GM19452 (cell line): ENCODE measurements around the gene PRKAG2.
"Not testable (repeated sequence)": the region's sequence is repeated elsewhere in the genome, so short reads cannot be mapped to it uniquely, and the experiment has no call there.

Experiments used
- ATAC-seq: cut with Tn5 transposase; IDR thresholded peaks from one replicate; pipeline ENCODE4 v1.9.1; 2021; ENCODE audit not compliant: unreplicated experiment

The PRKAG2 gene

DNA sequence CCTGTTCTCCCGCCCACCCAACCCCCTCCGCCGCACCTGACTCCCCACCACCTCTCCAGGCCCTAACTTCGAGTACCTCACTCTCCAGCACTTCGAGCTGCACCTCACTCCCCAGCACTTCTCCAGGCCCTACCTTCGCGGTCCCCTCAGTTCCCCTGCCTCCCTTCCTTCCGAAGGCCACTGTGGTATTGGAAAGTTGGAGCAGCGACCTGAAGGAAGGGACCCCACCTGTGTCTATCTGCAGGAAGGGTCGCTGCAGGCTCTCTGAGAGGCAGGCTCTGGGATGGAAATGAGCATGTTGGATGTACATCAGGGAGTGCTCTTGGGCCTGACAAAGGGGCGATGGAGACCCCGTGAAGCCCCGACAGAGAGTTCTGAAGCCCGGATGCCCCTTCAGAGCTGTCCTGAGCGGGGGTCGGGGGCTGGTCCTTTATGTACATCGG, 122.2 kb downstream of the PRKAG2 start:
- ATAC-seq = no peak

DNA sequence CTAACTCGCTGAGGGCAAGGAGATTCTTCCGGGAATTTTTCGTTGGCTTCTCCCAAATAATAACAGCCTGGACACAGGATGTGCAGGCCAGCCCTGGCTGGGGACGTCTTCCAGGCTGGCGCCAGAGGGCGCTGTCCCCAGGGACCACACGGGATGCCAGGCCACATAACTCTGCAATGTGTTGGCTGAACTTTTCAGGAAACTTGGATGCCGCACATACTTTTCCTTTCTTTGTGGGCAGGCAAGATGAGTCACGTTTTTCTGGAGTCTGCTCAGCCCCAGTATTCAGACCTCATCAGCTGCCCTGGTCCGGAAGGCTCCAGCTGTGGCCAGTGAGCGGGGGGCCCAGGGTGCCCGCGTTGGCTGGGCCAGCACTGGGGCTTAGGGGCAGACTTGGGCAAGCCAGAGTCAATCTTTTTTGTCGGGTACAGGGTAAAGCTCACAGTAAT, 122.7 kb downstream of the PRKAG2 start:
- no peak for ATAC-seq

DNA sequence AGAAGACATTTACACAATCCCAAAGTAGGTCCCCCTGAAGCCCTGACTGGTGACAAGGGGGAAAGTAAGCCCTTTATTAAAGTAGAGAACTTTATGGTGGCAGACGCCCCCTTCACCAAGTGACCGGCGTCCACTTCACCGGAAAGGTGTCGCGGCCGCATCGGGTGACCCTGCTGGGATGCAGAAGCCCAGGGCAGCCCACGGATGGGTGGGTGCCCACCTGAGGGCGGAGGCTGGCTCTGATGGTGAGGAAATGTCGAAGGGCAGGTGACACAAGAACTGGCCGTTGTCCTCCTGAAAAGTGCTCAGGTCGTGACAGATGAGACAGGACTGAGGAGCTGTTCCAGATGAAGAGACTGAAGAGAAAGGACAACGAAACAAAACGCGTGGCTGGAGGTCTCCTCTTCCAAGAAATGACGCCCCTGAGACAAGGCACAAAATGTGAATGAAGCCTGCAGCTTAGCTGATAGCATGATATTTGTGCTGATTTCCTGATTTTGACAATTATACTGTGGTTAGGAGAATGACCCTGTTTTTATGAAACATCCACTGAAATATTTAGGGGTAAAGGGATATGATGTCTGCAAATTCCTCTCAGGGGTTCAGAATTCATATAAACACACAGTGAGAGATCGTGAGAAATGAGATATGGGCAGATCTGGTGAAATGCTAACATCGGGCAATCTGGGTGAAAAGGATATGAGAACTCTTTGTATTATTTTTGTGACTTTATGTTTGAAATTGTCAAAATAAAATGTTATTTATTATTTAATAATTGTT, 123.9 kb downstream of the PRKAG2 start:
- ATAC-seq = no peak

DNA sequence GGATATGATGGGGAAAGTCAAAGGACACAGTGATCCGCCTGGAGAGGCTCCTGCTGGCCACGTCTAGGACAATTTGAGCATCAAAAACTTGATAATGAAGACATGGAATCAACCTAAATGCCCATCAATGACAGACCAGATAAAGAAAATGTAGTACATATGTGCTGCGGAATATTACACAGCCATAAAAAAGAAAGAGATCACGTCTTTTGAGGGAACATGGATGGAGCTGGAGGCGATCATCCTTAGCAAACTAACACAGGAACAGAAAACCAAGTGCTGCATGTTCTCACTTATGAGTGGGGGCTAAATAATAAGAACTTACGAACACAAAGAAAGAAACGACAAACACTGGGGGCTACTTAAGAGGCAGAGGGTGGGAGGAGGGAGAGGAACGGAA, 124.9 kb downstream of the PRKAG2 start:
- no peak for ATAC-seq

DNA sequence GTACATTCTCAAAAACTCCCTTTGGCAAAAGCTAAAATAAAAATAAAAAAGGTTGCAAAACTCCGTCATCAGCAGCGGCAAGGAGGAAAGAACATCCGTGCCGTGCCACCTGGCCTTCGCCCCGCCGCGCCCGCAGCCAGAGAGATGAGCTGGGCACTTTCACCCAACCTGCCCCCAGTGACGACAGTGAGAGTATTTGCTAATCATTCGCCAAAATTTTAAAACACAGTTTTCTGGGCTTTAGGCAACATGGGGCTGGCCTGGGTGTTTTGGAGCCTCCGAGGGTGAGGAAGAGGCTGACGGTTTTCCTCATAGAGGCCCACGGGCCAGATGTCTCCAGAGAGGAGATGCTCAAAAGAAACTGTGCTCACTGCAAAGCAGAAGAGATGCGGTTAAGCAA, 128.2 kb downstream of the PRKAG2 start:
- ATAC-seq = no peak

DNA sequence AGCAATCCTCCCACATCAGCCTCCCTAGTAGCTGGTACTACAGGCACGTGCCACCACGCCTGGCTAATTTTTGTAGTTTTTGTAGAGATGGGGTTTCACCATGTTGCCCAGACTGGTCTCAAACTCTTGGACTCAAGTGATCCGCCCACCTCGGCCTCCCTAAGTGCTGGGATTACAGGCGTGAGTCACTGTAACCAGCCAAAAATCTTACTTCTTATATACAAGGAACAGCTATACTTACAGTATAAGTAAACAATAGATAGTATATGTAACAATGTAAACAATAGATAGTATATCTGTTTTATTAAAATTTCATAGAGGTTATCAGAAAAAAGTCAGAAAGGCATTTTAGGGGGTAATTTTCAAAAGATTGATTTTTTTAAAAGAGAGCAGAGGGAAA, 128.9 kb downstream of the PRKAG2 start:
- not testable (repeated sequence) for ATAC-seq

DNA sequence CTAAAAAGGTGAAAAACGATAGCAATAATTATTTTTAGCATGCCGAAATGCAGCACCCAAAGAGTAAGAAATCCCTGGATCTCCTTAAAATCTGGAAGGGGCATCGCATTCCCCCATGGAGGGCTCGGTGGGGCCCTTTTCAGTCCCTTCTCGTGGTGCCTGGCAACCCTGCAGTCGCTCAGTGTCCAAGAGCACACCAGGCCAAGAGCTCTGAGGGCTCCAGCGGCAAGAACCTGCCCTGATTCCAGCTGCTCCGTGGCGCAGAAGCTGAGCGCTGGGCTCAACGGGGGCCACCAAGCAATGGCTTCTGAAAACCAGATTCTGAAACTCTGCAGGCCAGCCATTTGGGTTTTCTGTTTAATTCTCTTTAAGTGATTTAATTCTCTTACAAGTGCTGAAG, 131.2 kb downstream of the PRKAG2 start:
- ATAC-seq = no peak

DNA sequence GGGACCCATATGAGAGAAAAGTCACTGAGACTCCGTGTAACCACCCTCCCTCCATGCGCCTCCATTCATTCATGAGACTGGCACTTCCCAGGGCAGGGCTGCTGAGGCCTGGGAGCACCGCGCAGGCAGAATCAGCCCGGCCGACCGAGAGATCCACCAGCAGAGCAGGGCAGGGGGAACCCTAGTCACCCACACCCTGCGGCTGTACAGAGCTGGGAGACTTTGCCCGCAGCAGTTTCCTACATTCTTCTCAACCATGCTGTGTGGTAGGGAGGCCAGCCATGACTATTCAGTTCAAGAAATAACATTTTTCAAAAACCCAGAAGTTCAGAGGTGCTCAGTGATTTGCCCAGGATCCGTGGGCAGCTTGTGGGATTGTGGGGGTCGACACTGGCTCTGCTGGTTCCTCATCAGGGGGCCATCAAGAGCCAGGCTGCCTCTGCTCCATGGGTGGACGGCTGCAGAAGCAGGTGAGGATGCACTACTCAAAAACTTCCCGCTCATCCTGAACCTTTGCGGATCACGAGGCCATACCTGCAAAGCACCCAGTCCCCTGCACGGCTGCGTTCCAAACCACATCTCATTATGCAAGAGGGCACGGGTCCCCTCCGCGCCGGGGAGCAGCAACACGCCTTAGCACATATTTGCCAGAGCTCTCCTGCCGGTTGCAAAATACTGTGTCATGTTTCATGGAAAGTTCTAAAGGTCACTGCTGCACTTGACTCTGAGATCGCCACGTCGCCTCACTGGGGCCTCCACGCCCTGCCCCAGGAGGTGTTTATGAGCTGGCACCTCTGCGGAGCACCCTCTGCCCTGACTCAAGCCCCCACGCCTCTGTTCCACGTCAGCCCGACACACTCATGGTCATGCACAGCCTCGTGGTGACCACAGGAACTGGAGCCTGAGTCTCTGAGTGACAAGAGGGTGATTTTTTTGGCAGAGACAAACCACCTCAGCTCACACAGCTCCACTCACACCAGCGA, 132.0 kb downstream of the PRKAG2 start:
- ATAC-seq = no peak

DNA sequence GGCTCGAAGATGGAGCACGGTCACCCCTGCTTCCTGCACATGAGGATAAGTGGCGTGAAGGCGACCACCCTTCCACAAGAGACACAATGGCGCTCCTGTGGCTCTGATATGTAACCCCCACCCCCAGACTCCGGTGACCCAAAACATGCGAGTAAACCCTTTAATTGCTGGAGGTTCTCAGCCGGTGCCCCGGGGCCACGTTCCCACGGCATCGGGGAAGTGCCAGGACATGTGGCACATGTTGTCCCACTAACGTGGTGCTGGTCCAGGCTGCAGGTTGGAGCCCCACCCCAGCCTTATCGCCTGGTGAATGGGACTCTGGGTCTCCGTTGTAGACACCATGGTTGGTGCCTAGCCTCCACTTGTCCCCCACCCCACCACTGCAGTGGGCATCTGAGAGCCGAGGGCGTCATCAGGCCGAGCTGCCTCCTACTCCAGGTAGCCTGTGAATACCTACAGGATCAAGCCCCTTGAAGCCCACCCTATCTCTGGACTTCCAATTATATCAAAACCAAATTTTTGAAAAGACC, 132.8 kb downstream of the PRKAG2 start:
- no peak for ATAC-seq

DNA sequence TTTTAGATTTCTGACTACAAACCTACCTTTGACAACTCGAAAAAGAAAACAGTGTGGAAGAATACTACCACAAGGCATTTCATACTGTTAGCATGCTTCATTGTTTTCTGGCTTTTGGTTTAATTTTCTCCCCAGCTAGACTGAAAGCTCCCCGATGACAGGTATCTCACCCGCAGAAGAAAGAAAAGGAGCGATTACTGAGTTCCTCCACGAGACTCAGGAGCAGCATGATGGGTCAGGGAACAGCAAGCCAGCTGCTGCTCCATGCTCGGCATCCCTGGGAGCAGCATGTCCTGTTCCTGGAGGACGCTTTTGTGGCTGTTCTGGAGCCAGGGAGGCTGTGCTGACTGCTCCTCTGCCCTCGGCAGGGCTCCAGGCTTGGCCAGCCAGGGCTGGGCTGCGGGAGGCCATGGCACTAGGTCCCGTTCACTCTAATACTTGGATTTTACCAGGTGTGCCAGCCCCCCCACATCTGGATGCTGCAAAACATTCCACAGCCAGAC, 133.4 kb downstream of the PRKAG2 start:
- no peak for ATAC-seq

DNA sequence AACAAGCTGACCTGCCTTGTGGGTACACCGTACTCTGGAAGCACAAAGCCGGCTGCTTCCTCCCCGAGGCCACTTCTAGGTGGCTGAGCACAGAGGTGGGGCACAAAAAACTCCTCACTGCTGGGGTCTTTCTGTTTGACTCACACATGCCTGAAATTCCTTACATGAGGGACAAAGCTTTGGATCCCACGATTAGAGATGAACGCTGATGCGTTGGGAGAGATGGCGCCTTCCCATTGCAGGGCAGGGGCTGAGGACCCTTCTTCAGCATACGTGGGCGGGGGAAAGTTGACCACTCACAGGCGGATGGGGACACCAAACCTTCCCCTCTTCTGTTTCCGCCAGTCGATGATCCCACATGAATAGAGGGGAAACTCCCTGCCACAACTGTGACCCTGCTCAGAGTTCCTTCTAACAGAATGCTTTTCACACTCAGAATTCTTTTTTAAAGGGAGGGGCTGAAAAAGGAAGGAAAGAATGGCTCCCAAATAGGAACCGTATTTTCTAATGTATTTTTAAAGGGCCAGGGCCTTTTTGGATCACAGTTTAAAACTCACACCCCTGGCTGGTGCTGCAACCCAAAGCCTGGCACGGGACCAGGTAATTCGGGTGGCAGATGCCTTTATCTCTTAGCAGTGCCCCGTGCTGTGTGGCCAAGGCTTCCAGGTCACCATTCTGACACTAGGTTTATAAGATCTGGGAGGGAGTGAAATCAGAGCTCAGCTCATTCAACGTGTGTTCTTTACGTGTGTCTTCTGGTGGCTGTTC, 134.0 kb downstream of the PRKAG2 start:
- ATAC-seq = no peak

DNA sequence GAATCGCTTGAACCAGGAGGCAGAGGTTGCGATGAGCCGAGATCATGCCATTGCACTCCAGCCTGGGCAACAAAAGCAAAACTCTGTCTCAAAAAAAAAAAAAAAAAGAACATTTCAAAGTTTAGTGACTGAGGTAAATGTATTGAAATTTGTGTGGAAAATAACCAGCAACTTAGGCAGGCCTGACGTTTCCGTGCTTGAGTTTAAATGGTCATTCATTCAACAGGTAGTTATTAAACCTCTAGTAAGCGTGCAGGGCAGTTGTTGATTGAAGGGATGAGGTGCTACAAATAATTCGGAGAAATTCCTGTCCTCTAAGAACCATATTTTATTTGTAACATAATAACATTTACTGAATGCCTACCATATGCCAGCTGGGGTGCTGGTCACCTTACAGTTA, 135.3 kb downstream of the PRKAG2 start:
- ATAC-seq = no peak

DNA sequence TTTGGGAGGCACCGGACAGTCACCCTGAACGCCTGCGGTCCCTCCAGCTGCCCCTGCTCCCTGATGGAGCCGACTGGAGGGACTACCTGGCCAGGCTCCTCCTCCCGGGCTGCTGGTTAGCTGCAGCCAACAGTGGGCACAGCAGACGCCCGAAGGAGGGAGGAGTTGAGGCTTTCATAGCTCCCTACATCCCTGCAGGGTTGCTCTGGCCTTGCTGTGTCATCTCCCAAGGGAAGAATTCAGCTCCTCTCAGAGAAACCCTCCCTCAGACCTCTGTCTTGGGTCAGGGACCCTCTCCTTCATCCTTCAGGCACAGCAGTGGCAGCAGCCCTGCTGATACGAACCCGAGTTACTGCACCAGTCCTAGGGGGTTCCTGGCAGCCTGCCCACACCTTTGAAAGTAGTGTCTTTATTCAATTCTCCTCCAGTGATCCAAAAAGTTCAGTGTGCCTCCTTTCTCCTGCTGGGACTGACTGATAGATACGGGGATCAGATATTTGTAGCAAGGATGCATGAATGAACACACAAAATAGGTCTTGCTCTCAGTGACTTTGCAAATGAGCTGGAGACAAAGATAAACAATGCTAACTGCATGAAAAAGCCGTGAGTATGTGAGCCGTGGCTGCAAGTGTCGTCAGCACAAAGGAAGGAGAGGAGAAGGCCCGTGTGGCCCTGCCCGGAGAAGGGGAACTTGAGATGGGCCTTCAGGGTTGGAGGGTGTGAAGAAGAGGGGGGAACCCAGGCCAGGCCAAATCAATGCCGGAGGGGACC, 136.6 kb downstream of the PRKAG2 start:
- no peak for ATAC-seq

DNA sequence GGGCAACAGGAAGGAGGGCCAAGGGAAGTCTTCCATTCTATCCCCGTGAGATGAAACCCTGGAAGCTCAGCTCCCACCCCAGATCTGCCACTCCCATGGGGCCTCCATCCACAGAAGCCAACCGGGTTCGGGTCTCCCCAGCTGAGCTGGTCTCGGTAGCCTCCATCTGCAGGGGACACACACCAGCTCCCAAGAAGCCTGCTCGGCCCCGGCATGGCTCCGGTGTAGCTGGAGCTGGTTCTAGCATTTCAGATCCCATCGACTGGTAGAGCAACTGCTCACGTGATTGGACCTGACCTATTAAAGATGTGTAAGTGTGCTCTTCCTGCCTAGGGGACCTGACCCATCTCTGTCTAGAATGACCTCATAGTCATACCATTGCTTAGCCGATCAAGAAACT, 138.0 kb downstream of the PRKAG2 start:
- no peak for ATAC-seq

DNA sequence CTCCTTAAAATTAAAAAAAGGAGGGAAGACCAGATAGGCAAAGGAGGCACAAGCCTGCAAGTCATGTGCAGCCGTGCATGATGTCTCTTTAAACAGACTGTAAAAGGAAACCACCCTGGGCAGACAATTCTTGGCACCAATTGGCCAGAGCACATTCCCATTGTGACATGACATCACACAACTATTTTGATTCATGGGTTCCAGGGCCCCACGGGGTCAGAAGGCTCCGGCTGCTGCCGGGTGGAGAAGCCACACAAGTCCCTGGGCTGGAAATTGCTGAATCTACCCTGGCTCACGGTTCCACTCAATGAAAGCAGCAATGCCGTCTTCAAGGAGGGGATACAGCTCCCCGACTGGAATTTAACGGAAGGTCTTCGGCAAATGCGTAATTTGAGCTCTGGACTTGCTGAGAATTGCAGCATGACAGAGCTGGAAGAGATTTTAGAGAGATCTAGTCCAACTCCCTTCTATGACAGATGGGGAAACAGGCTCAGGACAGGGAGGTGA, 140.5 kb downstream of the PRKAG2 start:
- ATAC-seq = no peak

DNA sequence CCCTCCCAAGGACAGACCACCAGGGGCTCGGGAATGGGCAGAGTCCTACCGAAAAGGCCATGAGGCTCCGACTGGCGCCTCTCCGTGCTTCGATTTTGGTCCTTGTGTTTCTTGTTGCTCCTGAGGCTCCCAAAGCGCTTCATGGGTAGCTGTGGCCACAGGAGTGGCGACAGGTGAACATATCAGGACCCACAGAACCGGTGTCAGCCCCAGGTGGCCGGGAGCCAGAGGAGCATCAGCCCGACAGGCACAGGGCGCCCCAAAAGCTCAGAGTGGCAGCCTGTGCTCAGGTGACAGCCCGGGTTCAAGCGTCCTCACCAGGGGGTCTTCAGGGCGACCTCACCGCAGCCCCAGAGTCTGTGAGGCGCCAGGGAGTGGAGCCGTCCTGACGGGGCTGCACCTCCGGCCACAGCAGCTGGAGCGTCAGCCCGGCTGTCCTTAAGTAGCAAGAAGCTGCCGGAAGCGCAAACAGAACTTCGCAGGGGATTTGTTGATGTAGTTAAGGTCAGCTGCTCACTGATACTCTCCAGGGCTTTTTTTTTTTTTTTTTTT, 141.0 kb downstream of the PRKAG2 start:
- no peak for ATAC-seq

DNA sequence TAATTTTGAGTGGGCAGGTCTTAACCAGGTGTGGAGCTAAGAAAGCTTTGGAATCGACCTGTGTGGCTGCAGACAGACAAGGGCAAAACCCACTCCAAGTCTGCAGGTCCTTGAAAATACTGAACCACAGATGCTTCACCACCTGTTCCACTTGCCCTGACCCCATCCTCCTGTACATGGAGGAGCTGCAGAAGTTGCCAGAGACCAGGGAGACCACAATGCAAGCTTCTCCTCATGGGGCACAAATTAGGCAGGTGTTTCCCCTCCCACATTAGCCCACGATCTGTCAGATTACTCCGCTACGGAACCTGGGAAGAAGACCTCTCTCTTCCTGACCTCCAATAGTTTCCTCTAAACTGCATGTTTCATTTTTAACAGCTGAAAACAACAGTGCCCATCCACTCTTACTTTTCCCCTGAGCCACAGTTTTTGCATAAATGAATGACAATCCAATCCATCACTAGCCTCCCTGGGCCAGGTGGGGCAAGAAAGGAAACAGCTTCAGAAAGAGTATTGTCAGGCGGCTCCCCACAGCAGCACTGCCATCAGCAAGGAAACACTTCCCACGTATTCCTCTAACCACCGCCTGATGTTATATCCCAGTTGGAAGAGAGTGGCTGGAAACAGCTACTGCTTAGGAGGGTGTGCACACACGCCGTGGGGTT, 141.6 kb downstream of the PRKAG2 start:
- no peak for ATAC-seq

DNA sequence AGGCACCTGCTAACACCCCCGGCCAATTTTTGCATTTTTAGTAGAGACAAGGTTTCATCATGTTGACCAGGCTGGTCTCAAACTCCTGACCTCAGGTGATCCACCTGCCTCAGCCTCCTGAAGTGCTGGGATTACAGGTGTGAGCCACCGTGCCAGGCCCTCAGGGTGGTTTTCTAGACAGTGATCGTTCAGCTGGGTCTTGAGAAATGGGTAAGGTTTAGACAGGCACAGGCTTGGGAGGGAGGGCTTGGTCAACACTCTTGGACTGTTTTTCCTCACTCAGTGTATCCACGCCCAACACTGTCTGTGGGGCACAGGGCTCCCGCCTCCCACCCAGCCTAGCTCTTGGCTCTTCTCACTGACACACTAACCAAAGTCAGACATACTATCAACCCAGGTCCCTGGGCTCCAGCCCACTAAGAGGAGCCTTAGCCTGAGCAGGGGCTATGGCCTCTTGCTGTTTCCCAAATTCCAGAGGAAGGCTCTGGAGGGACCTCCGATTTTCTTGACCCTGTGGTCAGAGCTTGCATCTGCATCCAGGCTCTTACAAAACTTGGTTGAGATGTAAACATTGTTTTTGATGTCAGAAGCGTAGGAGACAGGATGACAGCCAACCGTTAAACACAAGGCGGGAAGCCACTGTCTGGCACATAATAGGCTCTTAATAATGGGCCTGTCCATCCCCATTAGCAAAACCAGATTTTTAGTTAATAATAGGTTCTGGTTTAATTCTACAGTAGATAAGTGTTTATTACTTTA, 143.9 kb downstream of the PRKAG2 start:
- ATAC-seq = no peak
